ENCODE results near the gene RAPGEF5.
A peak's percentile ranks its signal among the peaks of the same experiment; 100 is the strongest.

RAPGEF5 gene

DNA sequence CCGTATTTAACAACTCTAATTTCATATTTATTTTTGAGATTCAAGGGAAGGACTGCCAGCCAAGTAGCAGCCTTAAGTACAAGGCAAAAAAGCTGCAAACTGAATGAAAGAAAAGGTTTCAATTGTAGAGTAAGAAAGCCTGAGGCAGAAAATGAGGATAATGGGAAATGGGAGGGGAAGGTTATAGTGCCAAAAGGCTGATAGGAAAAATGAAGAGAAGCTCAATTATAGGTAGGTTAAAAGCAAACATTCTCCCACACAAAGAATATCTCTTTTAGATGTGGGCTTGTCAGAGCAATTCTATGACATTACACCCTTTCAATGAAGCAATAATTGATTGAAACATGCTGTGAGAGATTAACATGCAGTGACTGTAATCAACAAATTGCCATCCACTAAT lies 175.3 kb downstream of the RAPGEF5 start:
- no peak overlapping the region for H3K4me3 ChIP-seq (ENCODE audit: low read depth, low read length)
- no peak for DNase-seq (ENCODE audit: low read depth)

- no peak for DNase-seq (ENCODE audit: low read depth)
- no peak overlapping the region for H3K4me3 ChIP-seq (ENCODE audit: low read depth, low read length)
Observed at GRCh38 chr7:22179442-22179879, 177.5 kb downstream of the RAPGEF5 start.

DNA sequence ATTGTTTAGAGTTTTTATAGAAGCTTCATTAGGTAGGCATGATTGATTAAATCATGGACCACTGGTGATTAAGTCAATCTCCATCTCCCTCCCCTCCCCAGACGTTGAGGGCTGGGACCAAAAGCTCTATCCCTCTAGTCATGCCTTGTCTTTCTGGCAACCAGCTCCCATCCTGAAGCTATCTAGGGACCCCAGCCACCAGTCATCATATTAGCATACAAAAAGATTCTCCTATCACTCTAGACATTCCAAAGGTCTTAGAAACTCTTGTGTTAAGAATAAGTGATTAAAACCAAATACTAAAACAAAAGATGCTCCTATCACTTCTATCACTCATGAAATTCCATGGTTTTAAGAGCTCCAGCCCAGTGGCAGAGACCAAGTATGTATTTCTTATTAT lies 178.2 kb downstream of the RAPGEF5 start:
- H3K4me3 ChIP-seq (ENCODE audit: low read depth, low read length) = no peak overlapping the region
- DNase-seq (ENCODE audit: low read depth) = no peak

GRCh38 chr7:22176791-22177412 lies 180.1 kb downstream of the RAPGEF5 start:
- DNase-seq (ENCODE audit: low read depth) = no peak

DNA sequence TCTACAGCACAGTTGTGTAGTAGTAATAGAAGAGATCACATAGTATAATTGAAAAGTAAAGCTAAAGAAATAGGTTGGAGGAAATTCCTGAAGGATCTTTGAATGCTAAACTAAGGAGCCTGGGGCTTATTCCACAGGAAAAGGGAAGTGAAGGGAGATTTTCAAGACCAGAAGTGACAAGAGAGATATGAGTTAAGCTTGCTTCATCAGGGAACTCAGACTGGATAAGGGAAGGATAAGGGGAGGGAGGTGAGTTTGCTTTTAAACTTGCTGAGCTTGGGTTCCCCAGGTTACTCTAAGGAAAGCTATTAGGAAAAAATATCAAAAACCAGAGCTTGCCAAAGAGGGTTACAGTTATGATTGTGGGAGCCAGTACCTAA lies 182.4 kb downstream of the RAPGEF5 start:
- no peak for DNase-seq (ENCODE audit: low read depth)
- H3K4me3 ChIP-seq (ENCODE audit: low read depth, low read length) = no peak overlapping the region

More at GRCh38 chr7:22176791-22177412, 180.1 kb downstream of the RAPGEF5 start:
- H3K4me3 ChIP-seq (ENCODE audit: low read depth, low read length) = no peak overlapping the region

GRCh38 chr7:22173685-22174573 lies 183.0 kb downstream of the RAPGEF5 start:
- DNase-seq (ENCODE audit: low read depth) = no peak
- H3K4me3 ChIP-seq (ENCODE audit: low read depth, low read length) = no peak overlapping the region

DNA sequence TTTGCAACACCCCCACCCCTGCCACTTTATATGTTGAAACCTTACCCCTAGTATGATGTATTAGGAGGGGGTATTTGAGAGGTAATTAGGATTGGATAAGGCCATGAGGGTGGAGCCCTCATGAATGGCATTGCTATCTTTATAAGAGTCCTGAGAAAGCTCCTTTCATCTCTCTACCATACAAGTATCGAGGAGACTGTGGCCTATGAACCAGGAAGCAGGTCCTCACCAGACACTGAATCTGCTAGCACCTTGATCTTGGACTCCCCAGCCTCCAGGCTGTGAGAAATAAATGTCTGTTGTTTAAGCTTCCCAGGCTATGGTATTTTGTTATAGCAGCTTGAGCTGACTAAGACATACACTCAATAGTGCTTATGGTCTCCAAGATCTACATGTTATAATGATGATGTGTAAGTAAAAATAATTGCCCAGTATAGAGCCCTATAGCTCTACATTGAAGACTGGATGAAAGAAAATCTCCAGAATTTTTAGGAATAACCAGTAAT lies 188.8 kb downstream of the RAPGEF5 start:
- H3K4me3 ChIP-seq (ENCODE audit: low read depth, low read length) = no peak overlapping the region
- no peak for DNase-seq (ENCODE audit: low read depth)

DNA sequence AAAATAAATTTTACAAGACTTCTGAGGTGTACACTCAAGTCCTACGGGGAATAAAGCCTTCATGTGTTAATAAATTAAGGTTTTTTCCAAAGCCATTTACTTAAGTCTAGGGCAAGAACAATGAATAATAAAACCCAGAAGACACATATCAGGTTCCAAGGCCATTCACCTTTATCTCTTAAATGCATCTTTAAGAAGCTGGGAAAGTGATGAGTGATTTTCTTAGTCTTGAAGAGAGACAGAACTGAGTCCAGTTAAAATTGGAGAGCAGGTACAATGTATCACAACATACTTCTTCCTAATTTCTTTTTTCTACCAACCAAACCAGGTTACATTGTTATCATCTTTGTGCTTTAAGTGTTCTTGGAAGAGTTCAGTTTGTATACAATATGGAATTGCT lies 189.5 kb downstream of the RAPGEF5 start:
- DNase-seq (ENCODE audit: low read depth) = no peak
- H3K4me3 ChIP-seq (ENCODE audit: low read depth, low read length) = no peak overlapping the region

DNA sequence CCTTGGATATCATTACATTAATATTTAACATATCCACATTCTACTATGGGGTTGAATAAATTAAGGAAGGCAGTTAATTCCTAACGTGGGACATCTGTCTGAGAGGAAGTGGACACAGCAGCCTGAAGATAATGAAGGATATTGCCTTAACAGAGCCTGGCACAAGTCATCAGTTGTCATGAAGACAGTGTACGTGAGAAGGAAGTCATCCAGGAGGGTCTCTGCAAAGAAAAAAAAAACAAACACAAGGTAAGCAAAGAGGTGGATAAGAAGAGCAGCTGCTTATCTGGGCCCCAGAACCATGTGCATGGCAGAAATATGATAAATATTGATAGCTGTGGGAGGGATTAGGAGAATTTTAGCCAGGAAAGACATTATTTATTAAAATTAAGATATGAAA lies 190.0 kb downstream of the RAPGEF5 start:
- DNase-seq (ENCODE audit: low read depth) = no peak
- H3K4me3 ChIP-seq (ENCODE audit: low read depth, low read length) = no peak overlapping the region

DNA sequence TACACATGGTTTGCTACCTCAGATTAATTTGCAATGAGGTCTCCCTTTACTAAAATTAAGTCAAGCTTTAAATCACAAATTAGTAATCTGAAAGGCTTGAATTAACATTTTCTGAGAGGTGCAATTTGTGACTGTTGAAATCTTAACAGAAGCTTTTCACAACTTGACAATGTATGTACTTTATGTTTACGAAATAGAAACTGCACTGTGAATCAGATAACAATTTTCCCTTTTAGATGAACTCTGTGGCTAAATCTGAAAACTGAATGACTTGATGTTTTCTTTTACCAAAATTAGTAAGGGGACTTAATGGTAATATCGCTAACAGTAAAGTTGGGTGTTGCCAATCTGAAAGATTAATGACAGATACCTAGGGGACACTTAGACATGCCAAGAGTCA lies 197.6 kb downstream of the RAPGEF5 start:
- no peak overlapping the region for H3K4me3 ChIP-seq (ENCODE audit: low read depth, low read length)
- DNase-seq (ENCODE audit: low read depth) = no peak

GRCh38 chr7:22157552-22157951 lies 199.4 kb downstream of the RAPGEF5 start:
- DNase-seq (ENCODE audit: low read depth) = no peak
- H3K4me3 ChIP-seq (ENCODE audit: low read depth, low read length) = no peak overlapping the region

GRCh38 chr7:22156205-22156604 lies 200.7 kb downstream of the RAPGEF5 start:
- DNase-seq (ENCODE audit: low read depth) = peak; percentile 40
- H3K4me3 ChIP-seq (ENCODE audit: low read depth, low read length) = no peak overlapping the region

- no peak for DNase-seq (ENCODE audit: low read depth)
- no peak overlapping the region for H3K4me3 ChIP-seq (ENCODE audit: low read depth, low read length)
Observed at GRCh38 chr7:22154143-22154529, 202.8 kb downstream of the RAPGEF5 start.

DNA sequence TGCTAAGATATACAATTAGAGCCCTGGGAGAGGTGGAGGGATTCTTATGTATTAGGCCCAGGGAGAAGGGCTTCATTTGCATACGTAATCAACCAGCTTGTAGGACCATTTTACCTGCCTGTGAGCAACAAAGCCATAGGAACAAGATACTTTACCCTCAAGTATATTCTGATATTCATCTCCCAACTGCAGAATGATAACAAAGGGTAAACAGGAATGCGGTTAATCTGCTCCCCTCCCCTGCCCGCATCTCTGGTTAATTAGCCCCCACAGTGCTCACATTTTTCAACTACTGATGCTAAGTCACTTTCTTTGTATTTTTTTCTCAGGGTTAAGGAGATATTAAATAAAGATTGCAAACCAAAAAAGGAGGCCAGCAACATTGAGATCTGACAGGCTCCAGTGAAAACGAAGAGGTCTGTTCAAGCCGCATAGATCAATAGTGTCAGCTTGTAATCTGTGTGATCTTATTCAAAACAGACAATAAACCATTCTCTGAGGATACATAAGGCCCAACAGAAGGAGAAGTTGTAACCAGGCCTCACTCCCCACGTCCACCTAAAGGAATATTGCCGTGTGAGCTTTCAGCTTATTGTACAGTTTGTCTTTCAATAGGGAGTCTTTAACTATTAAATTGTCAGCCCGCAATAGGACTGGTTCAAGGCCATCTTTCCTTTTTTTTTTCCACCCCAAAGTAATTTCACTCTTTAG lies 203.4 kb downstream of the RAPGEF5 start:
- no peak overlapping the region for H3K4me3 ChIP-seq (ENCODE audit: low read depth, low read length)
- DNase-seq (ENCODE audit: low read depth) = no peak

- no peak overlapping the region for H3K4me3 ChIP-seq (ENCODE audit: low read depth, low read length)
Observed at GRCh38 chr7:22152690-22153089, 204.3 kb downstream of the RAPGEF5 start.

GRCh38 chr7:22151901-22152300 lies 205.1 kb downstream of the RAPGEF5 start:
- H3K4me3 ChIP-seq (ENCODE audit: low read depth, low read length) = no peak overlapping the region
- no peak for DNase-seq (ENCODE audit: low read depth)

More at GRCh38 chr7:22152690-22153089, 204.3 kb downstream of the RAPGEF5 start:
- no peak for DNase-seq (ENCODE audit: low read depth)

GRCh38 chr7:22150221-22150620 lies 206.7 kb downstream of the RAPGEF5 start:
- DNase-seq (ENCODE audit: low read depth) = no peak
- no peak overlapping the region for H3K4me3 ChIP-seq (ENCODE audit: low read depth, low read length)

- no peak overlapping the region for H3K4me3 ChIP-seq (ENCODE audit: low read depth, low read length)
- no peak for DNase-seq (ENCODE audit: low read depth)
Observed at GRCh38 chr7:22147868-22148267, 209.1 kb downstream of the RAPGEF5 start.

DNA sequence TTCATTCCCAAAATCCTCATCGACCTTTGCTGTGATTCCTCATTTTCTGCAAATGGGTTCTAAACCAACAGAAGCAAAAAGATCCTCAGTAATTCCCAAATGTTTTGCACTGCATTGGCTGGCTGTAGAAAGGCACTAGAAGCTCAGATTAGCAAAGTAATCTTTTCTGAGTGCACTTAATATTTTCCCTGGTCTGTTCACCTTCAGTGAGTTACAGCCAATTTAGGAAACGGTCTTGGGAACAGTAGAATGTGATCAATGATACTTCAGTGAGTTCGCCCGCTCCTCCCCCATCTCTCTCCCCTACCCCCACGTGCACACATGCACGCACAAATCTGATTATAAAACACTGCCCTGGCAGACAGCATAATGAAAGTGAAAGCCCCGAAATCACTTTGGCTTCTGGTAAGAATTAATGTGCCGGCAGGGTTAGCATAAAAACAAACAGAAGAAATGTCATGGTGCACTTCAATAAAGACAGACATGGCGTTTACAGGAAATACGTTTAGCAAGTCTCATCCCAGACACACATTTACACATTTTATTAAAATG lies 209.9 kb downstream of the RAPGEF5 start:
- no peak for DNase-seq (ENCODE audit: low read depth)
- H3K4me3 ChIP-seq (ENCODE audit: low read depth, low read length) = peak overlapping the region; percentile 17

GRCh38 chr7:22144950-22145349 lies 212.0 kb downstream of the RAPGEF5 start:
- H3K4me3 ChIP-seq (ENCODE audit: low read depth, low read length) = no peak overlapping the region
- no peak for DNase-seq (ENCODE audit: low read depth)

Measured in skeletal muscle cell (primary cell).